IMR-90 (cell line): ENCODE measurements around the gene SLC23A2.

Source experiments
- CEBPB ChIP-seq: IDR thresholded peaks from 2 replicates; pipeline ENCODE4 v1.6.1; 2012; ENCODE audit warnings: low read depth, low read length, improper control_type of control experiment
- CTCF ChIP-seq: conservative IDR thresholded peaks from 2 replicates; pipeline ENCODE4 v1.5.1; 2012; ENCODE audit warnings: mild to moderate bottlenecking, low read depth, low read length, improper control_type of control experiment
- MAFK ChIP-seq: IDR thresholded peaks from 2 replicates; pipeline ENCODE4 v1.6.1; 2012; ENCODE audit warnings: low read depth, low read length, improper control_type of control experiment
- MAZ ChIP-seq: IDR thresholded peaks from 2 replicates; pipeline ENCODE4 v1.6.1; 2012; ENCODE audit warnings: low read depth, mild to moderate bottlenecking, low read length, improper control_type of control experiment, moderate library complexity, borderline replicate concordance
- MXI1 ChIP-seq: IDR thresholded peaks from 2 replicates; pipeline ENCODE4 v1.6.1; 2012; ENCODE audit warnings: low read depth, mild to moderate bottlenecking, low read length, moderate library complexity, borderline replicate concordance
- NFE2L2 ChIP-seq: fragments of 150-350 bp; IDR thresholded peaks from 2 replicates; pipeline ENCODE4 v1.6.1; 2016; ENCODE audit warnings: low read depth, mild to moderate bottlenecking, low read length
- POLR2A ChIP-seq: IDR thresholded peaks from 2 replicates; pipeline ENCODE4 v1.6.1; 2012; ENCODE audit warnings: mild to moderate bottlenecking, low read depth, low read length
- RAD21 ChIP-seq: IDR thresholded peaks from 2 replicates; pipeline ENCODE4 v1.6.1; 2012; ENCODE audit warnings: low read length, improper control_type of control experiment
- RCOR1 ChIP-seq: IDR thresholded peaks from 2 replicates; pipeline ENCODE4 v1.6.1; 2012; ENCODE audit warnings: mild to moderate bottlenecking, low read length, improper control_type of control experiment; ENCODE audit not compliant: insufficient replicate concordance
- RFX5 ChIP-seq: IDR thresholded peaks from 2 replicates; pipeline ENCODE4 v1.8.0; 2012; ENCODE audit warnings: low read depth, mild to moderate bottlenecking, low read length, moderate library complexity
- SMC3 ChIP-seq: fragments of 150-350 bp; IDR thresholded peaks from 2 replicates; pipeline ENCODE4 v1.6.1; 2016; ENCODE audit warnings: low read depth, mild to moderate bottlenecking, antibody characterized with exemption, low read length, moderate library complexity
- USF2 ChIP-seq: fragments of 150-350 bp; IDR thresholded peaks from 2 replicates; pipeline ENCODE4 v1.6.1; 2017; ENCODE audit warnings: mild to moderate bottlenecking, antibody characterized with exemption, low read length, low read depth
- TF ChIP-seq, protein P1 (sequence below): fragments of 150-350 bp; IDR thresholded peaks from 2 replicates; pipeline ENCODE4 v1.6.1; 2016; ENCODE audit warnings: low read depth, mild to moderate bottlenecking, low read length, moderate library complexity, borderline replicate concordance

GRCh38 chr20:4815628-4816027, 185.7 kb downstream of the SLC23A2 start:
- no peak for TF ChIP-seq CEBPB
- TF ChIP-seq CTCF = no peak
- TF ChIP-seq RAD21 = no peak
- TF ChIP-seq, protein P1, sequence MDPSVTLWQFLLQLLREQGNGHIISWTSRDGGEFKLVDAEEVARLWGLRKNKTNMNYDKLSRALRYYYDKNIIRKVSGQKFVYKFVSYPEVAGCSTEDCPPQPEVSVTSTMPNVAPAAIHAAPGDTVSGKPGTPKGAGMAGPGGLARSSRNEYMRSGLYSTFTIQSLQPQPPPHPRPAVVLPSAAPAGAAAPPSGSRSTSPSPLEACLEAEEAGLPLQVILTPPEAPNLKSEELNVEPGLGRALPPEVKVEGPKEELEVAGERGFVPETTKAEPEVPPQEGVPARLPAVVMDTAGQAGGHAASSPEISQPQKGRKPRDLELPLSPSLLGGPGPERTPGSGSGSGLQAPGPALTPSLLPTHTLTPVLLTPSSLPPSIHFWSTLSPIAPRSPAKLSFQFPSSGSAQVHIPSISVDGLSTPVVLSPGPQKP = no peak
- TF ChIP-seq POLR2A = no peak
- no peak for TF ChIP-seq USF2
- TF ChIP-seq RCOR1 = no peak
- TF ChIP-seq RFX5 = no peak
- no peak for TF ChIP-seq MAZ
- no peak for TF ChIP-seq NFE2L2
- TF ChIP-seq MXI1 = no peak
- TF ChIP-seq SMC3 = no peak
- no peak for TF ChIP-seq MAFK
